SW 1271 (cell line): ENCODE results near the gene CCT8.

Source experiments
- DNase-seq, 2 experiments: peaks; one replicate each; lab custom pipeline; 2025; lab: John Stamatoyannopoulos, UW

The CCT8 gene

GRCh38 chr21:29077651-29078090 lies 4.2 kb upstream of the CCT8 start:
- peak; percentile 1 to 44 for DNase-seq

GRCh38 chr21:29076731-29077640 lies 3.5 kb upstream of the CCT8 start:
- peak; percentile 35 to 63 for DNase-seq

- no peak for DNase-seq
Measured at GRCh38 chr21:29075706-29076466, 2.4 kb upstream of the CCT8 start.

- no peak for DNase-seq
Measured at GRCh38 chr21:29074783-29075182, 1.3 kb upstream of the CCT8 start.

- no peak for DNase-seq
Measured at GRCh38 chr21:29074007-29074376, 544 bp upstream of the CCT8 start.

- DNase-seq: no peak
Measured at GRCh38 chr21:29072873-29073221, 601 bp downstream of the CCT8 start.

- DNase-seq: no peak
Measured at GRCh38 chr21:29064850-29065481, 8.5 kb downstream of the CCT8 start.

GRCh38 chr21:29056538-29057050 lies 16.9 kb downstream of the CCT8 start:
- DNase-seq: no peak

- DNase-seq: no peak
Measured at GRCh38 chr21:29056005-29056404, 17.4 kb downstream of the CCT8 start.

- DNase-seq: no peak
Measured at GRCh38 chr21:29055080-29055479, 18.4 kb downstream of the CCT8 start.

GRCh38 chr21:29053656-29054055 lies 19.8 kb downstream of the CCT8 start:
- no peak for DNase-seq

- no peak for DNase-seq
Measured at GRCh38 chr21:29053011-29053553, 20.4 kb downstream of the CCT8 start.

GRCh38 chr21:29052224-29052623 lies 21.2 kb downstream of the CCT8 start:
- DNase-seq: no peak

GRCh38 chr21:29034678-29035077 lies 38.8 kb downstream of the CCT8 start:
- DNase-seq: no peak

GRCh38 chr21:29033871-29034270 lies 39.6 kb downstream of the CCT8 start:
- no peak for DNase-seq

GRCh38 chr21:29033301-29033700 lies 40.1 kb downstream of the CCT8 start:
- DNase-seq: no peak

GRCh38 chr21:29030909-29031308 lies 42.5 kb downstream of the CCT8 start:
- DNase-seq: no peak

GRCh38 chr21:29029524-29029923 lies 43.9 kb downstream of the CCT8 start:
- no peak for DNase-seq

GRCh38 chr21:29025328-29025713 lies 48.1 kb downstream of the CCT8 start:
- DNase-seq: no peak

- DNase-seq: peak; percentile 91 to 96
Measured at GRCh38 chr21:29024474-29025327, 48.7 kb downstream of the CCT8 start, which contains the start of gene USP16. Gene USP16, plus strand, starts transcription at chr21:29024668. Its CDS starts 3,246 bp downstream, at chr21:29027914.

- DNase-seq: peak in 1 of 2 experiments; percentile 5
Measured at GRCh38 chr21:29022166-29022565, 51.3 kb downstream of the CCT8 start.
